Measurements from ENCODE around the gene PCNX4. TPM values are rescaled to one million over a fixed set of nuclear protein-coding genes. Genes with fewer than 3 reads are reported as not detected.
A peak's percentile ranks its signal among the peaks of the same experiment; 100 is the strongest.

The PCNX4 gene
- polyA plus RNA-seq, 3 donors: 13.1 to 18.4 (median 16.7) TPM

DNA sequence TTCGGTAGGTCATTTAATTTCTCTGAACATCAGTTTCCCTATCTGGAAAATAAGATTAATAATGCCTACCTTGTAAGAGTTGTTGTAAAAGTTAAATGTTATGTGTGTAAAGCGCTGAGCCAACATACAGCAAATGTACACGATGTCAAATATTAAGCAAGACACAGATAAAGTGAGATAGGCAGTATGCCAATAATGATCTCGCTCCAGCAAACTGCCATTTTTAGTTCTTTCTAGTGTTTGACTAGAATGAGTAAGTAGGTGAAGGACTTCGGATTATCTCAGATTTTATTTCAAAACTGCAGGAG, 72.6 kb downstream of the PCNX4 start:
- WGBS (ENCODE audit: insufficient coverage): no CpG with 5 or more reads among the region's 5 CpGs
- Mint-ChIP-seq H3K27ac (peak overlapping the region; percentile 95 to 99 (median 96)), H3K27me3 (ENCODE audit: low read depth in 3 of 3) (peaks cover 0 to 4% (median 0%) of the 10 kb centered on the region in 3 donors), H3K9me3 (no peaks in the 10 kb centered on the region), H3K4me3 (peak overlapping the region; percentile 97), H3K36me3 (peaks cover 0 to 9% of the 10 kb centered on the region in 2 donors), H3K4me1 (peaks cover 47% of the 10 kb centered on the region)
- Histone ChIP-seq H3K9me3 (replicated peaks in 1 of 2; ENCODE audit: control insufficient read depth in 1 of 2, insufficient read depth in 1 of 2, low read length in 2 of 2) (no peaks in the 10 kb centered on the region), H3K4me2 (replicated peaks; ENCODE audit: extremely low read depth, low read length, poor library complexity, severe bottlenecking) (peak overlapping the region; percentile 83), H3K27me3 (ENCODE audit: control insufficient read depth in 2 of 2, insufficient read depth in 2 of 2, low read length in 2 of 2) (no peaks in the 10 kb centered on the region), H3K36me3 (replicated peaks in 1 of 2; ENCODE audit: control insufficient read depth in 1 of 2, insufficient read depth in 2 of 2, low read length in 2 of 2) (no peaks in the 10 kb centered on the region), H3K4me1 (ENCODE audit: control insufficient read depth in 1 of 2, insufficient read depth in 2 of 2, low read length in 2 of 2) (peaks cover 34 to 41% of the 10 kb centered on the region in 2 donors), H2AFZ (ENCODE audit: insufficient read depth, low read depth, low read length, poor library complexity, severe bottlenecking) (peak overlapping the region; percentile 95), H3K9ac (ENCODE audit: insufficient read depth, low read length, poor library complexity, severe bottlenecking) (peak overlapping the region; percentile 93), H4K20me1 (ENCODE audit: insufficient read depth, low read length) (no peaks in the 10 kb centered on the region), H3K4me3 (replicated peaks in 1 of 3; ENCODE audit: low read depth in 2 of 3, low read length in 3 of 3) (peak overlapping the region; percentile 69 to 96 (median 92)), H3K27ac (ENCODE audit: low read depth in 1 of 2, low read length in 2 of 2) (peak overlapping the region; percentile 84 to 98), H3K79me2 (ENCODE audit: insufficient read depth, low read length) (peaks cover 54% of the 10 kb centered on the region)
- TF ChIP-seq, protein P1, sequence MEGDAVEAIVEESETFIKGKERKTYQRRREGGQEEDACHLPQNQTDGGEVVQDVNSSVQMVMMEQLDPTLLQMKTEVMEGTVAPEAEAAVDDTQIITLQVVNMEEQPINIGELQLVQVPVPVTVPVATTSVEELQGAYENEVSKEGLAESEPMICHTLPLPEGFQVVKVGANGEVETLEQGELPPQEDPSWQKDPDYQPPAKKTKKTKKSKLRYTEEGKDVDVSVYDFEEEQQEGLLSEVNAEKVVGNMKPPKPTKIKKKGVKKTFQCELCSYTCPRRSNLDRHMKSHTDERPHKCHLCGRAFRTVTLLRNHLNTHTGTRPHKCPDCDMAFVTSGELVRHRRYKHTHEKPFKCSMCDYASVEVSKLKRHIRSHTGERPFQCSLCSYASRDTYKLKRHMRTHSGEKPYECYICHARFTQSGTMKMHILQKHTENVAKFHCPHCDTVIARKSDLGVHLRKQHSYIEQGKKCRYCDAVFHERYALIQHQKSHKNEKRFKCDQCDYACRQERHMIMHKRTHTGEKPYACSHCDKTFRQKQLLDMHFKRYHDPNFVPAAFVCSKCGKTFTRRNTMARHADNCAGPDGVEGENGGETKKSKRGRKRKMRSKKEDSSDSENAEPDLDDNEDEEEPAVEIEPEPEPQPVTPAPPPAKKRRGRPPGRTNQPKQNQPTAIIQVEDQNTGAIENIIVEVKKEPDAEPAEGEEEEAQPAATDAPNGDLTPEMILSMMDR (IDR thresholded peaks at IDR 0.05): no peak
- intact Hi-C loops (cut with micrococcal nuclease): loop anchor here (5.0 to 10.0 kb wide), 2 partner anchors 72 to 80 kb away; partner anchors contain the start of genes PCNX4 (in 2 of the 2) and PPM1A (in 1 of the 2)
- no peak for DNase-seq

DNA sequence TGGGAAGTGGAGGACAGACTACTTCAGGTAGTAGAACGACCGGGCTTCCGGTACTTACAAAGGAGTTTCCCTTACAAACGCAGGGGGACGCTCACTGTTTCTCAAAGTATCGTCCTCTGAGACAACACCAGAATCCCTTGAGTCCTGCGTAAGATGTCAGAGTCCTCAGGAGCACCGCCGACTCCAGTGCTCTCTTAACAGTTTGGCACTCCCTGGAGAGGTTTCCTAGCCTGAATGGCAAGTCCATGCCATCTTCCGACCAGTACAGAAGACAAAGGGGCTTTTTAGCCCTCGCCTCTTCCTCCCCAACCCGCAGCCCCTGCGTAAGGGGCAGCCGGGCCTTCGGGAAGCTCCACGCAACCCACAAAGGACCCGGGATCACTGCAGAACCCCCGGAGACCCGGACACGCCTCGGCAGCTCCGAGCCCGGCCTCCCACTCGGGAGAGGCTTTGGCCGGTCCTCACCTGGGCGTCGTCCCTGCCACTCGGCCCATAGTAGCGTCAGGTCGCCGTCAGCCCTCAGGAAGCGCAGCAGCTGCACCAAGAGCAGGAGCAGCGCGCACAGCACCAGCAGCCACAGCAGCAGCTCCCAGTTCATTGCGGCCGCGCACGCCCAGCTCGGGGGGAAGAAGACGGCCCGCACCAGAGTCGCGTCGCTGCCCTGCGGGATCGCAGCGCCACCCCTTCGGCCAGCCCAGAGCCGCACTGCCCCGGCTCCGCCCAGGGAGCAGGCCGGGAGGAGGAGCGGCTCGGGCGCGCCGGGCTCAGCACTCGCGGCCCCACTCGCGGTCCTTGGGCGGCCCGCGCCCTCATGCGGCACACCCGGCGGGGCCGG, 73.2 kb downstream of the PCNX4 start, which contains the start of gene DHRS7:
DHRS7 (minus strand) TSS at position 687 of the 835 bp plus-strand sequence; CDS start at position 598, 89 bp downstream.
- H3K27ac ChIP-seq (ENCODE audit: low read depth in 1 of 2, low read length in 2 of 2): peak within 1 kb of the TSS; percentile 84 to 98
- TF ChIP-seq, protein P1 (IDR thresholded peaks at IDR 0.05): peak; percentile 34
- peak; percentile 80 to 82 (median 81) for DNase-seq
- peaks cover 49% of the 10 kb centered on the region for H3K79me2 ChIP-seq (ENCODE audit: insufficient read depth, low read length)
- peak within 1 kb of the TSS; percentile 83 for H3K4me2 ChIP-seq (replicated peaks; ENCODE audit: extremely low read depth, low read length, poor library complexity, severe bottlenecking)
- H3K27me3 Mint-ChIP-seq (ENCODE audit: low read depth in 3 of 3): peaks cover 0 to 4% (median 0%) of the 10 kb centered on the region in 3 donors
- peak within 1 kb of the TSS; percentile 97 for H3K4me3 Mint-ChIP-seq
- no peaks in the 10 kb centered on the region for H3K9me3 Mint-ChIP-seq
- H3K4me3 ChIP-seq (replicated peaks in 1 of 3; ENCODE audit: low read depth in 2 of 3, low read length in 3 of 3): peak within 1 kb of the TSS; percentile 69 to 96 (median 92)
- peak within 1 kb of the TSS; percentile 93 for H3K9ac ChIP-seq (ENCODE audit: insufficient read depth, low read length, poor library complexity, severe bottlenecking)
- under 1% methylated on average over 68 of the region's 68 CpGs for WGBS (ENCODE audit: insufficient coverage)
- intact Hi-C loops (cut with micrococcal nuclease): loop anchor here (5.0 to 10.0 kb wide), 2 partner anchors 73 to 80 kb away; partner anchors contain the start of genes PCNX4 (in 2 of the 2) and PPM1A (in 1 of the 2)
- peaks cover 0 to 9% of the 10 kb centered on the region in 2 donors for H3K36me3 Mint-ChIP-seq
- H3K4me1 ChIP-seq (ENCODE audit: control insufficient read depth in 1 of 2, insufficient read depth in 2 of 2, low read length in 2 of 2): peaks cover 34 to 41% of the 10 kb centered on the region in 2 donors
- peak within 1 kb of the TSS; percentile 95 to 99 (median 96) for H3K27ac Mint-ChIP-seq
- no peaks in the 10 kb centered on the region for H3K27me3 ChIP-seq (ENCODE audit: control insufficient read depth in 2 of 2, insufficient read depth in 2 of 2, low read length in 2 of 2)
- peaks cover 43% of the 10 kb centered on the region for H3K4me1 Mint-ChIP-seq
- peak within 1 kb of the TSS; percentile 95 for H2AFZ ChIP-seq (ENCODE audit: insufficient read depth, low read depth, low read length, poor library complexity, severe bottlenecking)
- H3K36me3 ChIP-seq (replicated peaks in 1 of 2; ENCODE audit: control insufficient read depth in 1 of 2, insufficient read depth in 2 of 2, low read length in 2 of 2): no peaks in the 10 kb centered on the region
- no peaks in the 10 kb centered on the region for H4K20me1 ChIP-seq (ENCODE audit: insufficient read depth, low read length)
- H3K9me3 ChIP-seq (replicated peaks in 1 of 2; ENCODE audit: control insufficient read depth in 1 of 2, insufficient read depth in 1 of 2, low read length in 2 of 2): no peaks in the 10 kb centered on the region
